Measurements from ENCODE around the gene MTR. TPM values are rescaled to one million over a fixed set of nuclear protein-coding genes. Genes with fewer than 3 reads are reported as not detected.

Gene MTR
- total RNA-seq, 1 experiment from 2014 or later = 19.4 TPM

GRCh38 chr1:236922190-236922589 is 127.1 kb downstream of the MTR start:
- H3K9me2 ChIP-seq (replicated peaks; ENCODE audit: insufficient read depth, low read length) = 0 out of 2 replicates have a peak, but pooled peaks cover 5% of the 10 kb centered on the region
- no peak overlapping the region for H2AFZ ChIP-seq (ENCODE audit: low read length)
- H3K9ac ChIP-seq (ENCODE audit: low read length) = no peak overlapping the region
- H3K4me3 ChIP-seq (ENCODE audit: low read length) = no peak overlapping the region
- H3K4me2 ChIP-seq (ENCODE audit: low read depth, low read length, poor library complexity, severe bottlenecking) = no peak overlapping the region
- no peak overlapping the region for H3K27ac ChIP-seq (ENCODE audit: low read length)
- peaks cover 4% of the 10 kb centered on the region for H3K36me3 ChIP-seq (ENCODE audit: insufficient read depth, low read length)
- DNase-seq = no peak
- no peaks in the 10 kb centered on the region for H3K27me3 ChIP-seq (ENCODE audit: low read length)
- no peaks in the 10 kb centered on the region for H3K79me2 ChIP-seq (ENCODE audit: low read length)
- no peaks in the 10 kb centered on the region for H4K20me1 ChIP-seq (ENCODE audit: insufficient read depth, low read depth, low read length)
- H3K9me3 ChIP-seq (ENCODE audit: low read length) = peaks cover under 1% of the 10 kb centered on the region; the same call in 1 of the 2 replicates
- H3K4me1 ChIP-seq (ENCODE audit: low read length) = no peaks in the 10 kb centered on the region

- H3K4me2 ChIP-seq (ENCODE audit: low read depth, low read length, poor library complexity, severe bottlenecking) = no peak overlapping the region
- no peaks in the 10 kb centered on the region for H3K27me3 ChIP-seq (ENCODE audit: low read length)
- no peak overlapping the region for H3K4me3 ChIP-seq (ENCODE audit: low read length)
- DNase-seq = no peak
- peaks cover 3% of the 10 kb centered on the region; the same call in 1 of the 2 replicates for H3K36me3 ChIP-seq (ENCODE audit: insufficient read depth, low read length)
- no peaks in the 10 kb centered on the region for H4K20me1 ChIP-seq (ENCODE audit: insufficient read depth, low read depth, low read length)
- no peaks in the 10 kb centered on the region for H3K9me3 ChIP-seq (ENCODE audit: low read length)
- H2AFZ ChIP-seq (ENCODE audit: low read length) = no peak overlapping the region
- H3K9ac ChIP-seq (ENCODE audit: low read length) = no peak overlapping the region
- H3K27ac ChIP-seq (ENCODE audit: low read length) = no peak overlapping the region
- no peaks in the 10 kb centered on the region for H3K79me2 ChIP-seq (ENCODE audit: low read length)
- no peaks in the 10 kb centered on the region for H3K4me1 ChIP-seq (ENCODE audit: low read length)
- H3K9me2 ChIP-seq (replicated peaks; ENCODE audit: insufficient read depth, low read length) = 0 out of 2 replicates have a peak, but pooled peaks cover 4% of the 10 kb centered on the region
These were observed 130.3 kb downstream of the MTR start for GRCh38 chr1:236925386-236925785.

GRCh38 chr1:236930503-236930902 is 135.4 kb downstream of the MTR start:
- no peak for DNase-seq

GRCh38 chr1:236938760-236939159 is 143.7 kb downstream of the MTR start:
- Histone ChIP-seq H3K27me3 (ENCODE audit: low read length) (no peaks in the 10 kb centered on the region), H3K9me3 (ENCODE audit: low read length) (no peaks in the 10 kb centered on the region), H3K36me3 (ENCODE audit: insufficient read depth, low read length) (no peaks in the 10 kb centered on the region), H3K4me3 (ENCODE audit: low read length) (no peak overlapping the region), H3K27ac (ENCODE audit: low read length) (no peak overlapping the region), H3K4me1 (ENCODE audit: low read length) (no peaks in the 10 kb centered on the region), H3K79me2 (ENCODE audit: low read length) (no peaks in the 10 kb centered on the region), H3K9me2 (replicated peaks; ENCODE audit: insufficient read depth, low read length) (no peaks in the 10 kb centered on the region), H4K20me1 (ENCODE audit: insufficient read depth, low read depth, low read length) (no peaks in the 10 kb centered on the region), H3K4me2 (ENCODE audit: low read depth, low read length, poor library complexity, severe bottlenecking) (no peak overlapping the region), H3K9ac (ENCODE audit: low read length) (no peak overlapping the region), H2AFZ (ENCODE audit: low read length) (no peak overlapping the region)
- no peak for DNase-seq

More at GRCh38 chr1:236930503-236930902, 135.4 kb downstream of the MTR start:
- Histone ChIP-seq H3K4me1 (ENCODE audit: low read length) (no peaks in the 10 kb centered on the region), H3K27me3 (ENCODE audit: low read length) (no peaks in the 10 kb centered on the region), H3K36me3 (ENCODE audit: insufficient read depth, low read length) (no peaks in the 10 kb centered on the region), H3K79me2 (ENCODE audit: low read length) (no peaks in the 10 kb centered on the region), H3K9me2 (replicated peaks; ENCODE audit: insufficient read depth, low read length) (no peaks in the 10 kb centered on the region), H3K9me3 (ENCODE audit: low read length) (no peaks in the 10 kb centered on the region), H3K9ac (ENCODE audit: low read length) (no peak overlapping the region), H3K4me3 (ENCODE audit: low read length) (no peak overlapping the region), H4K20me1 (ENCODE audit: insufficient read depth, low read depth, low read length) (no peaks in the 10 kb centered on the region), H3K27ac (ENCODE audit: low read length) (no peak overlapping the region), H2AFZ (ENCODE audit: low read length) (no peak overlapping the region), H3K4me2 (ENCODE audit: low read depth, low read length, poor library complexity, severe bottlenecking) (no peak overlapping the region)

GRCh38 chr1:236942431-236942830 is 147.3 kb downstream of the MTR start:
- no peaks in the 10 kb centered on the region for H3K9me2 ChIP-seq (replicated peaks; ENCODE audit: insufficient read depth, low read length)
- no peak overlapping the region for H2AFZ ChIP-seq (ENCODE audit: low read length)
- no peaks in the 10 kb centered on the region for H3K79me2 ChIP-seq (ENCODE audit: low read length)
- no peak overlapping the region for H3K4me3 ChIP-seq (ENCODE audit: low read length)
- no peaks in the 10 kb centered on the region for H3K9me3 ChIP-seq (ENCODE audit: low read length)
- H3K36me3 ChIP-seq (ENCODE audit: insufficient read depth, low read length) = no peaks in the 10 kb centered on the region
- no peak overlapping the region for H3K9ac ChIP-seq (ENCODE audit: low read length)
- no peak overlapping the region for H3K27ac ChIP-seq (ENCODE audit: low read length)
- no peak for DNase-seq
- no peaks in the 10 kb centered on the region for H3K27me3 ChIP-seq (ENCODE audit: low read length)
- H3K4me1 ChIP-seq (ENCODE audit: low read length) = no peaks in the 10 kb centered on the region
- H3K4me2 ChIP-seq (ENCODE audit: low read depth, low read length, poor library complexity, severe bottlenecking) = no peak overlapping the region
- H4K20me1 ChIP-seq (ENCODE audit: insufficient read depth, low read depth, low read length) = no peaks in the 10 kb centered on the region

GRCh38 chr1:236944556-236944955 is 149.5 kb downstream of the MTR start:
- Histone ChIP-seq H3K36me3 (ENCODE audit: insufficient read depth, low read length) (no peaks in the 10 kb centered on the region), H3K27ac (ENCODE audit: low read length) (no peak overlapping the region), H3K4me2 (ENCODE audit: low read depth, low read length, poor library complexity, severe bottlenecking) (no peak overlapping the region), H3K79me2 (ENCODE audit: low read length) (no peaks in the 10 kb centered on the region), H3K9me3 (ENCODE audit: low read length) (no peaks in the 10 kb centered on the region), H3K4me1 (ENCODE audit: low read length) (no peaks in the 10 kb centered on the region), H3K9me2 (replicated peaks; ENCODE audit: insufficient read depth, low read length) (no peaks in the 10 kb centered on the region), H2AFZ (ENCODE audit: low read length) (no peak overlapping the region), H3K4me3 (ENCODE audit: low read length) (no peak overlapping the region), H4K20me1 (ENCODE audit: insufficient read depth, low read depth, low read length) (no peaks in the 10 kb centered on the region), H3K9ac (ENCODE audit: low read length) (no peak overlapping the region), H3K27me3 (ENCODE audit: low read length) (no peaks in the 10 kb centered on the region)
- DNase-seq = no peak

GRCh38 chr1:236945002-236945401 is 149.9 kb downstream of the MTR start:
- Histone ChIP-seq H4K20me1 (ENCODE audit: insufficient read depth, low read depth, low read length) (no peaks in the 10 kb centered on the region), H3K4me3 (ENCODE audit: low read length) (no peak overlapping the region), H3K36me3 (ENCODE audit: insufficient read depth, low read length) (no peaks in the 10 kb centered on the region), H3K9ac (ENCODE audit: low read length) (no peak overlapping the region), H3K4me2 (ENCODE audit: low read depth, low read length, poor library complexity, severe bottlenecking) (no peak overlapping the region), H2AFZ (ENCODE audit: low read length) (no peak overlapping the region), H3K9me3 (ENCODE audit: low read length) (no peaks in the 10 kb centered on the region), H3K27me3 (ENCODE audit: low read length) (no peaks in the 10 kb centered on the region), H3K4me1 (ENCODE audit: low read length) (no peaks in the 10 kb centered on the region), H3K9me2 (replicated peaks; ENCODE audit: insufficient read depth, low read length) (no peaks in the 10 kb centered on the region), H3K79me2 (ENCODE audit: low read length) (no peaks in the 10 kb centered on the region), H3K27ac (ENCODE audit: low read length) (no peak overlapping the region)
- no peak for DNase-seq

- Histone ChIP-seq H3K9ac (ENCODE audit: low read length) (no peak overlapping the region), H3K79me2 (ENCODE audit: low read length) (no peaks in the 10 kb centered on the region), H2AFZ (ENCODE audit: low read length) (no peak overlapping the region), H3K4me2 (ENCODE audit: low read depth, low read length, poor library complexity, severe bottlenecking) (no peak overlapping the region), H3K27me3 (ENCODE audit: low read length) (no peaks in the 10 kb centered on the region), H3K4me3 (ENCODE audit: low read length) (no peak overlapping the region), H3K36me3 (ENCODE audit: insufficient read depth, low read length) (no peaks in the 10 kb centered on the region), H4K20me1 (ENCODE audit: insufficient read depth, low read depth, low read length) (no peaks in the 10 kb centered on the region), H3K9me3 (ENCODE audit: low read length) (no peaks in the 10 kb centered on the region), H3K4me1 (ENCODE audit: low read length) (no peaks in the 10 kb centered on the region), H3K9me2 (replicated peaks; ENCODE audit: insufficient read depth, low read length) (no peaks in the 10 kb centered on the region), H3K27ac (ENCODE audit: low read length) (no peak overlapping the region)
- DNase-seq = no peak
These were observed 152.7 kb downstream of the MTR start for GRCh38 chr1:236947794-236948193.

- no peak overlapping the region for H3K27ac ChIP-seq (ENCODE audit: low read length)
- H3K9ac ChIP-seq (ENCODE audit: low read length) = no peak overlapping the region
- H3K27me3 ChIP-seq (ENCODE audit: low read length) = no peaks in the 10 kb centered on the region
- DNase-seq = no peak
- no peaks in the 10 kb centered on the region for H3K79me2 ChIP-seq (ENCODE audit: low read length)
- H3K4me3 ChIP-seq (ENCODE audit: low read length) = no peak overlapping the region
- H2AFZ ChIP-seq (ENCODE audit: low read length) = no peak overlapping the region
- no peaks in the 10 kb centered on the region for H3K4me1 ChIP-seq (ENCODE audit: low read length)
- H3K9me2 ChIP-seq (replicated peaks; ENCODE audit: insufficient read depth, low read length) = no peaks in the 10 kb centered on the region
- H3K36me3 ChIP-seq (ENCODE audit: insufficient read depth, low read length) = no peaks in the 10 kb centered on the region
- H3K4me2 ChIP-seq (ENCODE audit: low read depth, low read length, poor library complexity, severe bottlenecking) = no peak overlapping the region
- no peaks in the 10 kb centered on the region for H4K20me1 ChIP-seq (ENCODE audit: insufficient read depth, low read depth, low read length)
- no peaks in the 10 kb centered on the region for H3K9me3 ChIP-seq (ENCODE audit: low read length)
These were observed 153.3 kb downstream of the MTR start for GRCh38 chr1:236948381-236948780.
